GM15510 (cell line): ENCODE results near the gene GAGE1.
"Not testable (repeated sequence)": the region's sequence is repeated elsewhere in the genome, so short reads cannot be mapped to it uniquely, and the experiment has no call there.

Source experiments
- POLR2A ChIP-seq: IDR thresholded peaks from 3 replicates; pipeline ENCODE4 v1.6.1; 2011; ENCODE audit warnings: borderline replicate concordance; ENCODE audit not compliant: insufficient read length; ENCODE audit errors: extremely low read depth

Gene GAGE1

GRCh38 chrX:49598720-49599119 is at the start of gene GAGE1:
TSS of gene GAGE1 (plus strand) at chrX:49599020. CDS start at chrX:49600175, 1,155 bp downstream.
- TF ChIP-seq POLR2A, result not testable (repeated sequence)

DNA sequence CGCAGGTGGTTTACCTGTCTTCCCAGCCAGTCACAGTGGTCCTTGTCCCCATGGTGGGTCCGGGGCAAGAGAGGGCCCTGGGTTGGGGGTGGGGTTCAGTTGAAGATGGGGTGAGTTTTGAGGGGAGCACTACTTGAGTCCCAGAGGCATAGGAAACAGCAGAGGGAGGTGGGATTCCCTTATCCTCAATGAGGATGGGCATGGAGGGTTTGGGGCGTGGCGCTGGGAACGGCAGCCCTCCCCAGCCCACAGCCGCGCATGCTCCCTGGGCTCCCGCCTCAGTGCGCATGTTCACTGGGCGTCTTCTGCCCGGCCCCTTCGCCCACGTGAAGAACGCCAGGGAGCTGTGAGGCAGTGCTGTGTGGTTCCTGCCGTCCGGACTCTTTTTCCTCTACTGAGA is 47.8 kb upstream of the GAGE1 start, which contains the start of gene GAGE12E:
TSS of gene GAGE12E (plus strand) at position 301 of the 400 bp plus-strand sequence. CDS start 1,155 bp downstream, outside the sequence.
- not testable (repeated sequence) for TF ChIP-seq POLR2A

DNA sequence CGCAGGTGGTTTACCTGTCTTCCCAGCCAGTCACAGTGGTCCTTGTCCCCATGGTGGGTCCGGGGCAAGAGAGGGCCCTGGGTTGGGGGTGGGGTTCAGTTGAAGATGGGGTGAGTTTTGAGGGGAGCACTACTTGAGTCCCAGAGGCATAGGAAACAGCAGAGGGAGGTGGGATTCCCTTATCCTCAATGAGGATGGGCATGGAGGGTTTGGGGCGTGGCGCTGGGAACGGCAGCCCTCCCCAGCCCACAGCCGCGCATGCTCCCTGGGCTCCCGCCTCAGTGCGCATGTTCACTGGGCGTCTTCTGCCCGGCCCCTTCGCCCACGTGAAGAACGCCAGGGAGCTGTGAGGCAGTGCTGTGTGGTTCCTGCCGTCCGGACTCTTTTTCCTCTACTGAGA is 38.3 kb upstream of the GAGE1 start, which contains the start of gene GAGE12F:
TSS of gene GAGE12F (plus strand) at position 301 of the 400 bp plus-strand sequence. CDS start 1,155 bp downstream, outside the sequence.
- not testable (repeated sequence) for TF ChIP-seq POLR2A

- TF ChIP-seq POLR2A, result not testable (repeated sequence)
These were observed 28.7 kb upstream of the GAGE1 start, which contains the start of gene GAGE12G for GRCh38 chrX:49570100-49570499. TSS of gene GAGE12G (plus strand) at chrX:49570400. CDS start at chrX:49571555, 1,155 bp downstream.

GRCh38 chrX:49579649-49580048 is 19.2 kb upstream of the GAGE1 start, which contains the start of gene GAGE12H:
TSS of gene GAGE12H (plus strand) at chrX:49579949. CDS start at chrX:49581104, 1,155 bp downstream.
- TF ChIP-seq POLR2A, result not testable (repeated sequence)

DNA sequence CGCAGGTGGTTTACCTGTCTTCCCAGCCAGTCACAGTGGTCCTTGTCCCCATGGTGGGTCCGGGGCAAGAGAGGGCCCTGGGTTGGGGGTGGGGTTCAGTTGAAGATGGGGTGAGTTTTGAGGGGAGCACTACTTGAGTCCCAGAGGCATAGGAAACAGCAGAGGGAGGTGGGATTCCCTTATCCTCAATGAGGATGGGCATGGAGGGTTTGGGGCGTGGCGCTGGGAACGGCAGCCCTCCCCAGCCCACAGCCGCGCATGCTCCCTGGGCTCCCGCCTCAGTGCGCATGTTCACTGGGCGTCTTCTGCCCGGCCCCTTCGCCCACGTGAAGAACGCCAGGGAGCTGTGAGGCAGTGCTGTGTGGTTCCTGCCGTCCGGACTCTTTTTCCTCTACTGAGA is 9.6 kb upstream of the GAGE1 start, which contains the start of gene GAGE2A:
TSS of gene GAGE2A (plus strand) at position 301 of the 400 bp plus-strand sequence. CDS start 1,155 bp downstream, outside the sequence.
- TF ChIP-seq POLR2A, result not testable (repeated sequence)

DNA sequence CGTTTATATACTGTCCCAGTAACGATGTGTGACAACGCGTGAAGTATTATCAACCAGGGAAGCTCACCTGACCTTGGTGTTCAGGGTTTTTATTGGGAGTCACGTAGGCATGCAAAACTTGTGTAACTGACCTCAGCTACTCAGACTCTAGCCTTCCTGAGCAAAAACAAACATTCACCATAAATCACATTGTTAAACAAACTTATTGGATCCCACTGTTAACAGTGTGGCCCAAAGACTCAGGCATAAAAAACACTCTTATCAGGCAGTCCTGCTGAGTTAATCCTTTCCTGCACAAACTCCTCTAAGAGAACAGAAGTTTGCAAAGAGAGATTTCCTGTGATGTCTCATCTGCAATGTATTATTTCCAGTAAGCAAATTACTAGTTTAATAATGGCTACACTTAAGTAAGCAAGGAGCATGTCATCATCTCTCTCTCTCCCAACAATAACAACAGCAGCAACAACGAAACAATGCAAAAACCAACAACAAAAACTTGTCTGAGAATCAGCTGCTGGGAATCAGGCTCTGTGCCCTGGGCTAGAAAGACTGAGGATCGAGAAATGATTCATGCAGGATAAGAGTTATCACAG is 12.0 kb downstream of the GAGE1 start:
- TF ChIP-seq POLR2A, result no peak

- TF ChIP-seq POLR2A, result no peak
These were observed 19.8 kb downstream of the GAGE1 start for GRCh38 chrX:49618574-49618973.

GRCh38 chrX:49627086-49627777 is 28.4 kb downstream of the GAGE1 start:
- no peak for TF ChIP-seq POLR2A

DNA sequence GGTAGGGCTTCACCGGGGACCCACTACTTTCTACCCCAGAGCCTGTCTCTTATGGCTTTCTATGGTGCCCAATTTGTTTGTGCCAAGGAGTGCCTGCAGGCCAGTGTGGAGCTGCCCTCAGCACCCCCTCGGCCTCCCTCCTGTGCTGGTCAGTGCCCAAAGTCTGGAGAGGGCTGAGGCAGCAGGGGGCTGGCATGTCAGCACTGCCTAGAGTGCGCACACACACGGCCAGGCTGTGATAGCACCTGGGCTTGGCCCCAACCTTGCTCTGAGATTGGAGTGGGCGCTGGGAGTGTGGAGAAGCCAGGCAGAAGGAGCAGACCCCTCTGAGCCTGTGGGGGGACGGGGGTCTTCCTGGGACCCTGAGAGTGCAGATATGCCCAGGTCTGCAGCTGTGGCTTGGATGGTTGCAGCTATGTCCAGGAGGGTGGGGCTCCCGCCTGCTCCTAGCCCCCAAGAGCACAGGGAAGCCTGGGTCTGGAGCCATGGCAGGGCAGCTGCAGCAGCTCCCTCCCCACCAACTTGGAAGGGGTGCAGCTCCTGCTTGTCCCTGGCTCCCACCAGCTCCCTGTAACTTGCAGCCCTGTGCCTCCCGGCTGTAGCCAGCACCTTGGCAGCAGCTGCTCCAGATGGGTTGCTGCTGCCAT is 46.3 kb downstream of the GAGE1 start:
- TF ChIP-seq POLR2A, result no peak

DNA sequence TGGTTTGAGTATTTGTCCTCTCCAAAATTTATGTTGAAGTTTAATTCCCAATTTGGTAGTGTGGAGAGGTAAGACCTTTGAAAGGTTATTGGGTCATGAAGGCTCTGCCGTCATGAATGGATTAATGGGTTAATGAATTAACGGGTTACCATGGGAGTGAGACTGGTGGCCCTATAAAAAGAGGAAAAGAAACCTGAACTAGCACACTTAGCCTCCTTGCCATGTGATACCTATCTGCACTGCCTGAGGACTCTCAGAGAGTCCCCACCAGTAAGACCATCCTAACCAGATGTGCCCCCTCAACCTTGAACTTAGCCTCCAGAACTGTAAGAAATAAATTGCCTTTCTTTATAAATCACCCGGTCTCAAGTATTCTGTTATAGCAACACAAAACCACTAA is 57.7 kb downstream of the GAGE1 start:
- no peak for TF ChIP-seq POLR2A
